Thyroid gland (tissue), 4 donors: ENCODE results near the gene ANTXR2.

Experiments
- CTCF ChIP-seq, 6 experiments: fragments of 200-600 bp in 3 of 6; fragments of 450-650 bp in 3 of 6; sonication (generic) in 3 of 6; IDR thresholded peaks; one replicate each; pipeline ENCODE4 v1.5.1; 2016 to 2019; ENCODE audit warnings: antibody characterized with exemption in 6 of 6, mild to moderate bottlenecking in 2 of 6, inconsistent platforms in 1 of 6, moderate library complexity in 1 of 6
- POLR2A ChIP-seq, 2 donors: fragments of 450-650 bp; IDR thresholded peaks; one replicate each; pipeline ENCODE4 v1.6.1; 2017; ENCODE audit warnings: antibody characterized with exemption in 2 of 2, mild to moderate bottlenecking in 2 of 2, moderate library complexity in 1 of 2

GRCh38 chr4:80085081-80085480 lies 12.1 kb upstream of the ANTXR2 start:
- TF ChIP-seq CTCF (IDR thresholded peaks at IDR 0.05) (no peak), POLR2A (IDR thresholded peaks at IDR 0.05) (no peak)
